ENCODE measurements around the gene ING5.
A peak's percentile ranks its signal among the peaks of the same experiment; 100 is the strongest.
"Not testable (repeated sequence)": the region's sequence is repeated elsewhere in the genome, so short reads cannot be mapped to it uniquely, and the experiment has no call there.

Gene ING5

DNA sequence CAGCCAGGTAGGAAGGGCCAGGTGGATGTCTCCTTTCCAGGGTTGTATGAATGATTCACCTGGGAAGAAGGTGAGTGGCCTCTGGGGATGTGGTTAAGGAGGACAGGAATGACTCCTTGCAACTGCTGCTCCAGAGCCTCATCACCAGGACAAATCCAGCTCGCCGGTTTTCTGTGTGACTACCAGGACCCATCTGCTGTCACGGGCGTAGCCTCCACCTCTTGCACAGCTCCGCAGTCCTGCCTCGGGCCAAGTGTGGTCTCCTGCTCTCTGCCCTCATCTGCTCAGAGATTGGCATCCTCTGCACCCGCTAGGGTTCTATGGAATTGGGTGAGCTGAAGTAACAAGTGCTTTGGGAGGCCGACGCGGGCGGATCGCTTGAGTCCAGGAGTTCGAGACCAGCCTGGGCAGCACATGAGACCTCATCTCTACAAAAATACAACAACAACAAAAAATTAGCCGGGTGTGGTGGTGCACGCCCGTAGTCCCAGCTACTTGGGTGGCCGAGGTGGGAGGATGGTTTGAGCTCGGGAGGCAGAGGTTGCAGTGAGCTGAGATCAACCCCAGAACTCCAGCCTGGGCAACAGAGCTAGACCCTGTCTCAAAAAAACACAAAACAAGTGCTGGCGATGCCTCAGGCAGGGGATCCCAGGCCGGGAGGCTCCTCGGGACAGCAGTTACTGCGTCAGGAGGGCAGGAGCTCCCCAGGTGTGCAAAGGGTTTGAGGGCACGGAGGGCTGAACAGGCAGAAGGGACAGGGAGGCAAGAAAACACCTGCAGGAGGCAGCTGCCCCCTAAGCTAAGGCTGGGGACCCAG is 31.8 kb downstream of the ING5 start:
- H3K4me3 ChIP-seq (ENCODE audit: low read depth, low read length) = peak overlapping the region; percentile 72
- DNase-seq (ENCODE audit: low read depth) = no peak

DNA sequence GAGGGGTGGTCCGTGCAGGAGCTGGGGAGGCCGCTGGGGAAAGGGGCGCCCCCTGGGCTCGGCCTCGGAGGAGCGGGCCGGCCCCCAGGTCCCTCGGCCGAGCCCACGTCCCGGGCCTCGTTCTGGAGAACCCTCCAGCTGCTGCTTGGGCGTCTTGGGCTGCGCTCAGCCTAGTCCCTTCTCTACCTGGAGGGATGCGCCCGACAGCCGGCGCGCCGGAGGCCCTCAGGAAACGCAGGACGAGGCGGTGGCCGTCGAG is 32.3 kb downstream of the ING5 start:
- H3K4me3 ChIP-seq (ENCODE audit: low read depth, low read length) = peak overlapping the region; percentile 72
- DNase-seq (ENCODE audit: low read depth) = no peak

GRCh38 chr2:241734467-241735208 is 32.8 kb downstream of the ING5 start, which contains the start of gene D2HGDH:
Gene D2HGDH, plus strand, starts transcription at chr2:241734630. Its CDS starts 595 bp downstream, at chr2:241735225.
- peak; percentile 36 for DNase-seq (ENCODE audit: low read depth)
- peak within 1 kb of the TSS; percentile 72 for H3K4me3 ChIP-seq (ENCODE audit: low read depth, low read length)

DNA sequence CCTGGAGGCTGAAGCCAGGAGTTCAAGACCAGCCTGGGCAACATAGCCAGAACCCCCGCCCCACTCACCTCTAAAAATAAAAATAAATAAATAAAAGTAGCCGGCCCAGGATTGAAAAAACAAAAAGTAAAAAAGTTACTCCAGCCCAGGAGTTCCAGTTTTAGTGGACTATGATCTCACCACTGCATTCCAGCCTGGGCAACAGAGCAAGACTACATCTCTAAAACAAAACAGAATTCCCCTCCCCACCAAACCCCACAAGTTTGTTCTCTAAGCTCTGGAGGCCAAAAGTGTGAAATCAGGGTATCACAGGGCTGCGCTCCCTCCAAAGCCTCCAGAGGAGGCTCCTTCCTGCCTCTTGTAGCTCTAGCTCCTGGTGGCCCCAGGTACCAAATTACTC is 34.3 kb downstream of the ING5 start:
- H3K4me3 ChIP-seq (ENCODE audit: low read depth, low read length) = no peak overlapping the region
- DNase-seq (ENCODE audit: low read depth) = no peak

DNA sequence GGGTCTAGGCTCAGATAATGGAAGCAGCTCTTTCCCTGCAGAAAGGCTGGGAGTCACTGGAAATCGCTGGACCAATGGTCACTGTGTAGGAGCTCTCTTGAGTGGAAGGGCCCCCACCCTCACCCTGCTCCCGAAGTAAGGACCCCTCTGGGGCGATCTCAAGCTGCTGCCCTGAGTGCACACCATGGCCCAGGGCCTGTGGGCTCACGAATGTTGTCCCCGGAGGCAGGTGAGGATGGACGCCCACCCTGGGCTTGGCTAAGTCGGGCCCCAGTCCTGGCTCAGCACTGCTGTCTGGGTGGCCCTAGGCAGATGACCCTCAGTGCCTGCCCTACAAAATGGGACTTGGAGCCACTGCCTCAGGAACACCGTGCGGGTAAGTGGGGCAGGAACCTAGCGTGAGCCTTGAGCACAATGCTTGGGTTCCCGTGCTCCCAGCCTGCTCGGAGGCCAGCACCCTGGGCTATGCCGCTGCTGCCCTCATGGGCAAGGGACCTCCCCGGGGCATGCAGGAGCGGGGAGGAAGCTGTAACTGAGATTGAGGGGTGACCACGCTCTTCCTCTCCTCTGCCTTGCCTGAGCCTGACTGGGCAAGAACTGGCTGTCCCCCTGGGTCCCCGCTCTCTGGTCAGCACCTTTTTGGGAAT is 36.3 kb downstream of the ING5 start:
- DNase-seq (ENCODE audit: low read depth) = no peak
- H3K4me3 ChIP-seq (ENCODE audit: low read depth, low read length) = no peak overlapping the region

DNA sequence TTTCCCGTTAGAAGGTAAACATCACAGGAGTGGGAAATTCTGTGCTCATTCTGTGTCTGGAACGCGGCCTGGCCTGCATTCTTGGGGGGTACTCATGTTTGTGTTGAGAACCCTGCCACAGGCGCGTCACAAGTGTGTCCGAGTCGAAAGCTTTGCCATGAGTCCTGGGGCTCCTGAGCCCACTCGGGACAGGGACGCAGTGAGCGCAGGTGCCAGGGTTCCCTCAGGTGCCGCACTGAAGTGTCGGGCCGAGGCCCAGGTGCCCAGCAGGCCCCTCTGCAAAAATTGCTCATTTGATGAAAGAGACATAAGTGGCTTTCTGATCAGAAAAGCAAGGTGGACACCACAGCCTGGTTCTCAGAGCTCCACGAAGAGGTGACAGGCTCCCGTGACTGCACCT is 37.3 kb downstream of the ING5 start:
- no peak for DNase-seq (ENCODE audit: low read depth)
- H3K4me3 ChIP-seq (ENCODE audit: low read depth, low read length) = no peak overlapping the region

DNA sequence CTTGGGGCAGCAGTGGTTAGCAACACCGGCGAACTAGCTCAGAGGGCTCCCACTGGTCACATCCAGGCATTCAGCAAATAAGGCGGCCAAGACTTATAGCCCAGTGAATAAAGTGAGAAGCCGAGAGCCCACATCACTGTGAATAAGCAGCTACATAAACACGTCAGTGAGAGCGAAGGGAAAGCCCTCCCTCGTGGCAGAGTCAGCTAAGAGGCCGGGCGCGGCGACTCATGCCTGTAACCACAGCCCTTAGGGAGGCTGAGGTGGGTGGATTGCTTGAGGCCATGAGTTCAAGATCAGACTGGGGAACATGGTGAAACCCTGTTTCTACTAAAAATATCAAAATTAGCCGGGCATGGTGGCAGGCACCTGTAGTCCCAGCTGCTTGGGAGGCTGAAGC is 37.8 kb downstream of the ING5 start:
- peak; percentile 31 for DNase-seq (ENCODE audit: low read depth)
- no peak overlapping the region for H3K4me3 ChIP-seq (ENCODE audit: low read depth, low read length)

DNA sequence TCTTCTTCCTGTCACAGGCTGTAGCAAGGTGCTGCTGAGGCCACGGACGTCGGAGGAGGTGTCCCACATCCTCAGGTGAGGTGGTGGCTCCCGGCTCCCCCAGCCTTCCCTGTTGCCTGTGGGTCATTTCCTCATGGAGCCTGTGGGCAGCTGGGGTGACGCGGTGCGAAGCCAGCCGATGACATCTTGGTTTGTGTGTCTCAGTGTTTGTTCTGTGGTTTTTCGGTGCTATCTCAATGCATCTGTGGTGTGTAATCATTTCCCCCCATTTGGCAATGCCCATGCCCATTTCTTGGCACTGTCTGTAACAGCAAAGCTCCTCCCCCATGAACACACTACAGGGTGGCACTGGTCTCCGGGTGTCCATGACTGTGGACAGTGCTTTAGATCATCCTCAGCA is 39.2 kb downstream of the ING5 start:
- no peak for DNase-seq (ENCODE audit: low read depth)
- H3K4me3 ChIP-seq (ENCODE audit: low read depth, low read length) = no peak overlapping the region

DNA sequence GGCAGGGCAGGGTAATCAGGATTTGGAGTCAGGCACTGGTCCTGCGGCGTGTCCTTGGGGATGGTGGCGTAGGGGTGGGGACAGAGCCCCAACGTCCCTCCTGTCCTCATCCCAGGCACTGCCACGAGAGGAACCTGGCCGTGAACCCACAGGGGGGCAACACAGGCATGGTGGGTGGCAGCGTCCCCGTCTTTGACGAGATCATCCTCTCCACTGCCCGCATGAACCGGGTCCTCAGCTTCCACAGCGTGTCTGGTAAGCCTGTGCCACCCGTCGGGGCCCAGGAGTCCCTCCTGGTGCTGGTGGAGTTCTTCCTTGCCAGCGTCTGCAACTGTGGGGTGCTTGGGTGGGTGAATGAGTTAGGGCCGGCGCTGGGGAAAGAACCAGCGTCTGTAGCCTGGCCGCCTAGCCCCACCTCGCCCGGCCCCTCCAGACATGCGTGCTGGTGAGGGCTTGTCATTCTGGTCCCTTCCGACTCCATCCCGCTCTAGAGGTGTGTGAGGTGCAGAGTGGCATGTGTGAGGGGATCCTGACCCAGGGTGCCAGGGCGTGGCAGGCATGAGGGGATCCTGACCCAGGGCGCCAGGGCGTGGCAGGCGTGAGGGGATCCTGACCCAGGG is 40.6 kb downstream of the ING5 start:
- DNase-seq (ENCODE audit: low read depth) = no peak
- no peak overlapping the region for H3K4me3 ChIP-seq (ENCODE audit: low read depth, low read length)

DNA sequence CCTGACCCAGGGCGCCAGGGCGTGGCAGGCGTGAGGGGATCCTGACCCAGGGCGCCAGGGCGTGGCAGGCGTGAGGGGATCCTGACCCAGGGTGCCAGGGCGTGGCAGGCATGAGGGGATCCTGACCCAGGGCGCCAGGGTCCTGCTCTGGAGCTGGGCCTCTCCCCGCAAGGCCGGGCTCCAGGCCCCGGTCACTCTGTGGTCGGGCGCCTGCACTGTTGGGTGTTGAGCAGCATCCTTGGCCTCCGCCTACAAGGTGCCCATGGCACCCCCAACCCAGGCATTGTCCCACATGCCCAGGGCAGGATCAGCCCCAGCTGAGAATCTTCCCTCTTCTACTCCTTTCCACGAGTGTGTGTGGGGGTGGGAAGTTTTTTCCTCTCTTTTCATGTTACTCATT is 41.2 kb downstream of the ING5 start:
- not testable (repeated sequence) for DNase-seq (ENCODE audit: low read depth); H3K4me3 ChIP-seq (ENCODE audit: low read depth, low read length)

- no peak overlapping the region for H3K4me3 ChIP-seq (ENCODE audit: low read depth, low read length)
- DNase-seq (ENCODE audit: low read depth) = no peak
Measured at GRCh38 chr2:241743620-241744019, 41.8 kb downstream of the ING5 start.

GRCh38 chr2:241744028-241744754 is 42.4 kb downstream of the ING5 start:
- no peak for DNase-seq (ENCODE audit: low read depth)
- H3K4me3 ChIP-seq (ENCODE audit: low read depth, low read length) = no peak overlapping the region

GRCh38 chr2:241745276-241745675 is 43.4 kb downstream of the ING5 start:
- no peak overlapping the region for H3K4me3 ChIP-seq (ENCODE audit: low read depth, low read length)
- no peak for DNase-seq (ENCODE audit: low read depth)

- DNase-seq (ENCODE audit: low read depth) = no peak
- H3K4me3 ChIP-seq (ENCODE audit: low read depth, low read length) = no peak overlapping the region
Measured at GRCh38 chr2:241746084-241746483, 44.2 kb downstream of the ING5 start.

- DNase-seq (ENCODE audit: low read depth) = no peak
- H3K4me3 ChIP-seq (ENCODE audit: low read depth, low read length) = no peak overlapping the region
Measured at GRCh38 chr2:241748468-241749256, 46.8 kb downstream of the ING5 start.

- H3K4me3 ChIP-seq (ENCODE audit: low read depth, low read length) = no peak overlapping the region
- DNase-seq (ENCODE audit: low read depth) = no peak
Measured at GRCh38 chr2:241750076-241750840, 48.4 kb downstream of the ING5 start.

GRCh38 chr2:241751152-241751551 is 49.3 kb downstream of the ING5 start:
- H3K4me3 ChIP-seq (ENCODE audit: low read depth, low read length) = no peak overlapping the region
- no peak for DNase-seq (ENCODE audit: low read depth)

DNA sequence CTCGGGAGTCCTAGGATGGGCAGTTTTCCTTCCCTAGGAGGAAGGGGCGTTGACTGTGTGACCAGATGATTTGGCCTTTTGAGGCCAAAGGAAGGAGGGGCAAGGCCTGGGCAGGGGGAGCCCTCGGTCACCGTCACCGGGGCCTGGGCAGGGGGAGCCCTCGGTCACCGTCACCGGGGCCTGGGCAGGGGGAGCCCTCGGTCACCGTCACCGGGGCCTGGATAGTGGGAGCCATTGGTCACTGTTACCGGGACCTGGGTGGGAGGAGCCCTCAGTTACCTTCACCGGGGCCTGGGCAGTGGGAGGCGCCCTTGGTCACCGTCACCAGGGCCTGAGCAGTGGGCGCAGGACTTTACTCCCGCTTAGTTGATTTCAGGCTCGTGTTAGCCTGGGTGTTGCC is 49.9 kb downstream of the ING5 start:
- no peak overlapping the region for H3K4me3 ChIP-seq (ENCODE audit: low read depth, low read length)
- DNase-seq (ENCODE audit: low read depth) = no peak
